HepG2 (cell line): ENCODE results near the gene KANK3. TPM values are rescaled to one million over a fixed set of nuclear protein-coding genes. Genes with fewer than 3 reads are reported as not detected.

Source experiments
- ERF ChIP-seq: IDR thresholded peaks from 2 replicates; pipeline ENCODE4 v1.6.1; 2018; ENCODE audit warnings: missing biosample characterization, missing genetic modification reagents
- KDM5A ChIP-seq: fragments of 200-600 bp; sonication (generic); IDR thresholded peaks from 2 replicates; pipeline ENCODE4 v1.7.0; 2018; ENCODE audit warnings: antibody characterized with exemption, mild to moderate bottlenecking, low read length, borderline replicate concordance
- NCOR1 ChIP-seq: fragments of 200-600 bp; sonication (generic); IDR thresholded peaks from 2 replicates; pipeline ENCODE4 v1.7.0; 2017; ENCODE audit warnings: antibody characterized with exemption, low read length, borderline replicate concordance
- NR2F2 ChIP-seq: IDR thresholded peaks from 2 replicates; pipeline ENCODE4 v1.6.1; 2012; ENCODE audit warnings: low read depth, inconsistent platforms, borderline replicate concordance
- RAD51 ChIP-seq: fragments of 450-650 bp; IDR thresholded peaks from 2 replicates; pipeline ENCODE4 v1.6.1; 2016; ENCODE audit warnings: borderline replicate concordance
- RFXANK ChIP-seq: IDR thresholded peaks from 2 replicates; pipeline ENCODE4 v1.6.1; 2016
- RXRA ChIP-seq: sonication (generic); formaldehyde crosslinking; IDR thresholded peaks from 2 replicates; pipeline ENCODE4 v1.5.1; 2020; ENCODE audit warnings: missing genetic modification reagents
- SPEN ChIP-seq: sonication (generic); formaldehyde crosslinking; IDR thresholded peaks from 2 replicates; pipeline ENCODE4 v1.5.1; 2020; ENCODE audit warnings: low read depth, mild to moderate bottlenecking, missing genetic modification reagents
- ZNF546 ChIP-seq: sonication (generic); formaldehyde crosslinking; conservative IDR thresholded peaks from 2 replicates; pipeline ENCODE4 v1.8.1; 2023; ENCODE audit warnings: mild to moderate bottlenecking, missing genetic modification reagents
- polyA plus RNA-seq, 8 experiments: library from polyadenylated mRNA; depleted of rRNA in 3 of 8; stranded (reverse) in 7 of 8; unstranded in 1 of 8; fragments of >200 nt; fragmentation: Illumina TruSeq in 4 of 8; extraction: Trizol in 4 of 8; gene quantifications; 2 replicates each; pipeline versions ENCODE4 v1.2.1 to v1.2.3, GENCODE V29; 2011 to 2016; ENCODE audit warnings: low read depth in 4 of 8, missing spikeins in 1 of 8, mixed read lengths in 1 of 8; ENCODE audit not compliant: insufficient read depth in 1 of 8
- total RNA-seq, 5 experiments: library from RNA; depleted of rRNA; stranded (reverse); fragments of >200 nt; fragmentation: Illumina TruSeq; extraction: Trizol; gene quantifications; 2 replicates each; pipeline ENCODE4 v1.2.3, GENCODE V29; 2016; ENCODE audit warnings: low read depth in 1 of 5
- TF ChIP-seq, protein P1 (sequence below): sonication (generic); formaldehyde crosslinking; IDR thresholded peaks from 2 replicates; pipeline ENCODE4 v1.4.0; 2020; ENCODE audit warnings: missing genetic modification reagents
- TF ChIP-seq, protein P2 (sequence below): sonication (generic); formaldehyde crosslinking; conservative IDR thresholded peaks from 2 replicates; pipeline ENCODE4 v1.4.0; 2020; ENCODE audit warnings: missing genetic modification reagents
- TF ChIP-seq, protein P3 (sequence below): sonication (generic); formaldehyde crosslinking; IDR thresholded peaks from 2 replicates; pipeline ENCODE4 v1.5.0; 2020; ENCODE audit warnings: mild to moderate bottlenecking, low read depth, missing genetic modification reagents, borderline replicate concordance
- TF ChIP-seq, protein P4 (sequence below): sonication (generic); formaldehyde crosslinking; IDR thresholded peaks from 2 replicates; pipeline ENCODE4 v1.5.0; 2020; ENCODE audit warnings: missing genetic modification reagents
- TF ChIP-seq, protein P5 (sequence below): sonication (generic); formaldehyde crosslinking; IDR thresholded peaks from 2 replicates; pipeline ENCODE4 v1.4.0; 2020; ENCODE audit warnings: mild to moderate bottlenecking, missing genetic modification reagents, borderline replicate concordance

KANK3 gene
- total and polyA plus RNA-seq, 2 of the 13 experiments (the other 11 are each of a cell fraction or from before 2014, with no cell fraction given) = 0.15 to 0.20 TPM

DNA sequence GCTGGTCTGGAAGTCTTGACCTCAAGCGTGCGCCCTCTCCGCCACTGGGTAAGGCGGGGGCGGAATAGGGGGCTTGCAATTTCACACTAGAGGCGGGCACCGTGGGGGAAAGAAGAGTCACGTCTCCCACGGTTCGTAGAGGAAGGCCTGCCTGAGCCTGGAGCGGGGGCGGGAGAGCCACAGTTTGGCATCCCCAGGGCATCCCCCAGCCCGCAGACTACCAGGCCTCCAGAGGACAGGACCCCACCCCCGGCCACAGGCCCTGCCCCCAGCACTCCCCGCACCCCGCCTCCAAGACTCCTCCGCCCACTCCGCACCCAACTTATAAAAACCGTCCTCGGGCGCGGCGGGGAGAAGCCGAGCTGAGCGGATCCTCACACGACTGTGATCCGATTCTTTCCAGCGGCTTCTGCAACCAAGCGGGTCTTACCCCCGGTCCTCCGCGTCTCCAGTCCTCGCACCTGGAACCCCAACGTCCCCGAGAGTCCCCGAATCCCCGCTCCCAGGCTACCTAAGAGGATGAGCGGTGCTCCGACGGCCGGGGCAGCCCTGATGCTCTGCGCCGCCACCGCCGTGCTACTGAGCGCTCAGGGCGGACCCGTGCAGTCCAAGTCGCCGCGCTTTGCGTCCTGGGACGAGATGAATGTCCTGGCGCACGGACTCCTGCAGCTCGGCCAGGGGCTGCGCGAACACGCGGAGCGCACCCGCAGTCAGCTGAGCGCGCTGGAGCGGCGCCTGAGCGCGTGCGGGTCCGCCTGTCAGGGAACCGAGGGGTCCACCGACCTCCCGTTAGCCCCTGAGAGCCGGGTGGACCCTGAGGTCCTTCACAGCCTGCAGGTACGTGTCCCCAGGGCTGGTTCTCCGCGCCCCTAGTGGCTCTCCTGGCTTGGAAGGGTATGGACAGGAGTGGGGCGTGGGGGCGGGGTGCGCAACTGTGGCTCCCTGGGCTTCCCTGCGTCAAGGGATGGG lies 21.0 kb upstream of the KANK3 start, which contains the start of gene ANGPTL4 (continued):
- TF ChIP-seq, protein P1, sequence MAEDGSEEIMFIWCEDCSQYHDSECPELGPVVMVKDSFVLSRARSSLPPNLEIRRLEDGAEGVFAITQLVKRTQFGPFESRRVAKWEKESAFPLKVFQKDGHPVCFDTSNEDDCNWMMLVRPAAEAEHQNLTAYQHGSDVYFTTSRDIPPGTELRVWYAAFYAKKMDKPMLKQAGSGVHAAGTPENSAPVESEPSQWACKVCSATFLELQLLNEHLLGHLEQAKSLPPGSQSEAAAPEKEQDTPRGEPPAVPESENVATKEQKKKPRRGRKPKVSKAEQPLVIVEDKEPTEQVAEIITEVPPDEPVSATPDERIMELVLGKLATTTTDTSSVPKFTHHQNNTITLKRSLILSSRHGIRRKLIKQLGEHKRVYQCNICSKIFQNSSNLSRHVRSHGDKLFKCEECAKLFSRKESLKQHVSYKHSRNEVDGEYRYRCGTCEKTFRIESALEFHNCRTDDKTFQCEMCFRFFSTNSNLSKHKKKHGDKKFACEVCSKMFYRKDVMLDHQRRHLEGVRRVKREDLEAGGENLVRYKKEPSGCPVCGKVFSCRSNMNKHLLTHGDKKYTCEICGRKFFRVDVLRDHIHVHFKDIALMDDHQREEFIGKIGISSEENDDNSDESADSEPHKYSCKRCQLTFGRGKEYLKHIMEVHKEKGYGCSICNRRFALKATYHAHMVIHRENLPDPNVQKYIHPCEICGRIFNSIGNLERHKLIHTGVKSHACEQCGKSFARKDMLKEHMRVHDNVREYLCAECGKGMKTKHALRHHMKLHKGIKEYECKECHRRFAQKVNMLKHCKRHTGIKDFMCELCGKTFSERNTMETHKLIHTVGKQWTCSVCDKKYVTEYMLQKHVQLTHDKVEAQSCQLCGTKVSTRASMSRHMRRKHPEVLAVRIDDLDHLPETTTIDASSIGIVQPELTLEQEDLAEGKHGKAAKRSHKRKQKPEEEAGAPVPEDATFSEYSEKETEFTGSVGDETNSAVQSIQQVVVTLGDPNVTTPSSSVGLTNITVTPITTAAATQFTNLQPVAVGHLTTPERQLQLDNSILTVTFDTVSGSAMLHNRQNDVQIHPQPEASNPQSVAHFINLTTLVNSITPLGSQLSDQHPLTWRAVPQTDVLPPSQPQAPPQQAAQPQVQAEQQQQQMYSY (CRISPR knock-in tag) = peak; percentile 46; the same call in 1 of the 2 replicates
- TF ChIP-seq KDM5A (no peak), RXRA (CRISPR knock-in tag) (peak; percentile 77; the same call in 1 of the 2 replicates), NR2F2 (no peak), ZNF546 (CRISPR knock-in tag) (no peak; the same call in 1 of the 2 replicates), ERF (CRISPR knock-in tag) (no peak), SPEN (CRISPR knock-in tag) (no peak), RFXANK (CRISPR knock-in tag) (no peak), NCOR1 (no peak), RAD51 (no peak)
- TF ChIP-seq, protein P2, sequence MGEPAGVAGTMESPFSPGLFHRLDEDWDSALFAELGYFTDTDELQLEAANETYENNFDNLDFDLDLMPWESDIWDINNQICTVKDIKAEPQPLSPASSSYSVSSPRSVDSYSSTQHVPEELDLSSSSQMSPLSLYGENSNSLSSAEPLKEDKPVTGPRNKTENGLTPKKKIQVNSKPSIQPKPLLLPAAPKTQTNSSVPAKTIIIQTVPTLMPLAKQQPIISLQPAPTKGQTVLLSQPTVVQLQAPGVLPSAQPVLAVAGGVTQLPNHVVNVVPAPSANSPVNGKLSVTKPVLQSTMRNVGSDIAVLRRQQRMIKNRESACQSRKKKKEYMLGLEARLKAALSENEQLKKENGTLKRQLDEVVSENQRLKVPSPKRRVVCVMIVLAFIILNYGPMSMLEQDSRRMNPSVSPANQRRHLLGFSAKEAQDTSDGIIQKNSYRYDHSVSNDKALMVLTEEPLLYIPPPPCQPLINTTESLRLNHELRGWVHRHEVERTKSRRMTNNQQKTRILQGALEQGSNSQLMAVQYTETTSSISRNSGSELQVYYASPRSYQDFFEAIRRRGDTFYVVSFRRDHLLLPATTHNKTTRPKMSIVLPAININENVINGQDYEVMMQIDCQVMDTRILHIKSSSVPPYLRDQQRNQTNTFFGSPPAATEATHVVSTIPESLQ (CRISPR knock-in tag) = no peak
- TF ChIP-seq, protein P3, sequence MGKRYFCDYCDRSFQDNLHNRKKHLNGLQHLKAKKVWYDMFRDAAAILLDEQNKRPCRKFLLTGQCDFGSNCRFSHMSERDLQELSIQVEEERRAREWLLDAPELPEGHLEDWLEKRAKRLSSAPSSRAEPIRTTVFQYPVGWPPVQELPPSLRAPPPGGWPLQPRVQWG (CRISPR knock-in tag) = no peak
- TF ChIP-seq, protein P4, sequence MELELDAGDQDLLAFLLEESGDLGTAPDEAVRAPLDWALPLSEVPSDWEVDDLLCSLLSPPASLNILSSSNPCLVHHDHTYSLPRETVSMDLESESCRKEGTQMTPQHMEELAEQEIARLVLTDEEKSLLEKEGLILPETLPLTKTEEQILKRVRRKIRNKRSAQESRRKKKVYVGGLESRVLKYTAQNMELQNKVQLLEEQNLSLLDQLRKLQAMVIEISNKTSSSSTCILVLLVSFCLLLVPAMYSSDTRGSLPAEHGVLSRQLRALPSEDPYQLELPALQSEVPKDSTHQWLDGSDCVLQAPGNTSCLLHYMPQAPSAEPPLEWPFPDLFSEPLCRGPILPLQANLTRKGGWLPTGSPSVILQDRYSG = no peak
- TF ChIP-seq, protein P5, sequence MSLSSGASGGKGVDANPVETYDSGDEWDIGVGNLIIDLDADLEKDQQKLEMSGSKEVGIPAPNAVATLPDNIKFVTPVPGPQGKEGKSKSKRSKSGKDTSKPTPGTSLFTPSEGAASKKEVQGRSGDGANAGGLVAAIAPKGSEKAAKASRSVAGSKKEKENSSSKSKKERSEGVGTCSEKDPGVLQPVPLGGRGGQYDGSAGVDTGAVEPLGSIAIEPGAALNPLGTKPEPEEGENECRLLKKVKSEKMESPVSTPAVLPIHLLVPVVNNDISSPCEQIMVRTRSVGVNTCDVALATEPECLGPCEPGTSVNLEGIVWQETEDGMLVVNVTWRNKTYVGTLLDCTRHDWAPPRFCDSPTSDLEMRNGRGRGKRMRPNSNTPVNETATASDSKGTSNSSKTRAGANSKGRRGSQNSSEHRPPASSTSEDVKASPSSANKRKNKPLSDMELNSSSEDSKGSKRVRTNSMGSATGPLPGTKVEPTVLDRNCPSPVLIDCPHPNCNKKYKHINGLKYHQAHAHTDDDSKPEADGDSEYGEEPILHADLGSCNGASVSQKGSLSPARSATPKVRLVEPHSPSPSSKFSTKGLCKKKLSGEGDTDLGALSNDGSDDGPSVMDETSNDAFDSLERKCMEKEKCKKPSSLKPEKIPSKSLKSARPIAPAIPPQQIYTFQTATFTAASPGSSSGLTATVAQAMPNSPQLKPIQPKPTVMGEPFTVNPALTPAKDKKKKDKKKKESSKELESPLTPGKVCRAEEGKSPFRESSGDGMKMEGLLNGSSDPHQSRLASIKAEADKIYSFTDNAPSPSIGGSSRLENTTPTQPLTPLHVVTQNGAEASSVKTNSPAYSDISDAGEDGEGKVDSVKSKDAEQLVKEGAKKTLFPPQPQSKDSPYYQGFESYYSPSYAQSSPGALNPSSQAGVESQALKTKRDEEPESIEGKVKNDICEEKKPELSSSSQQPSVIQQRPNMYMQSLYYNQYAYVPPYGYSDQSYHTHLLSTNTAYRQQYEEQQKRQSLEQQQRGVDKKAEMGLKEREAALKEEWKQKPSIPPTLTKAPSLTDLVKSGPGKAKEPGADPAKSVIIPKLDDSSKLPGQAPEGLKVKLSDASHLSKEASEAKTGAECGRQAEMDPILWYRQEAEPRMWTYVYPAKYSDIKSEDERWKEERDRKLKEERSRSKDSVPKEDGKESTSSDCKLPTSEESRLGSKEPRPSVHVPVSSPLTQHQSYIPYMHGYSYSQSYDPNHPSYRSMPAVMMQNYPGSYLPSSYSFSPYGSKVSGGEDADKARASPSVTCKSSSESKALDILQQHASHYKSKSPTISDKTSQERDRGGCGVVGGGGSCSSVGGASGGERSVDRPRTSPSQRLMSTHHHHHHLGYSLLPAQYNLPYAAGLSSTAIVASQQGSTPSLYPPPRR (CRISPR knock-in tag) = peak; percentile 69
